SU-DHL-6 (cell line): Measurements from ENCODE around the gene ZNF830.

Experiments
- CTCF ChIP-seq: fragments of 200-600 bp; sonication (generic); IDR thresholded peaks from one replicate; pipeline ENCODE4 v1.5.1; 2017; ENCODE audit warnings: antibody characterized with exemption, mild to moderate bottlenecking, low read length, moderate library complexity; ENCODE audit not compliant: insufficient read depth, poor library complexity, severe bottlenecking
- EZH2phosphoT487 ChIP-seq: fragments of 200-600 bp; sonication (generic), shearing (Covaris generic); conservative IDR thresholded peaks from 2 replicates; pipeline ENCODE4 v1.6.1; 2018; ENCODE audit warnings: mild to moderate bottlenecking, antibody characterized with exemption, low read length, moderate library complexity, mixed read lengths

- TF ChIP-seq CTCF (no peak), EZH2phosphoT487 (no peak)
Measured at GRCh38 chr17:35002876-35003551, 41.7 kb downstream of the ZNF830 start.
